Mesenchymal stem cell (in vitro differentiated cells and primary cell): Measurements from ENCODE around the gene MCM9.

Experiments used
- DNase-seq: peaks from one replicate; pipeline ENCODE4 v3.0.0-alpha.2; 2013
- H2AFZ ChIP-seq: one replicate; pipeline ENCODE4 v1.6.1; 2013; ENCODE audit warnings: low read depth, mild to moderate bottlenecking, control low read depth, inconsistent platforms, low read length, moderate library complexity
- H2AK5ac ChIP-seq: 2 replicates; pipeline ENCODE4 v1.6.1; 2013; ENCODE audit warnings: low read length, moderate library complexity, mild to moderate bottlenecking, inconsistent platforms; ENCODE audit not compliant: severe bottlenecking
- H2BK120ac ChIP-seq: one replicate; pipeline ENCODE4 v1.6.1; 2013; ENCODE audit warnings: low read depth, mild to moderate bottlenecking, inconsistent platforms, low read length, moderate library complexity
- H2BK12ac ChIP-seq, 2 experiments: one replicate each; pipeline ENCODE4 v1.6.1; 2013; ENCODE audit warnings: inconsistent platforms in 2 of 2, low read length in 2 of 2, mild to moderate bottlenecking in 2 of 2, moderate library complexity in 2 of 2, control low read depth in 1 of 2
- H2BK15ac ChIP-seq: one replicate; pipeline ENCODE4 v1.6.1; 2013; ENCODE audit warnings: mild to moderate bottlenecking, low read depth, inconsistent platforms; ENCODE audit not compliant: poor library complexity, severe bottlenecking
- H2BK5ac ChIP-seq: 2 replicates; pipeline ENCODE4 v1.6.1; 2013; ENCODE audit warnings: low read depth, mild to moderate bottlenecking, low read length, control low read depth, inconsistent platforms; ENCODE audit not compliant: poor library complexity, severe bottlenecking
- H3K14ac ChIP-seq, 2 experiments: one replicate each; pipeline ENCODE4 v1.6.1; 2013; ENCODE audit warnings: inconsistent platforms in 2 of 2, low read length in 2 of 2, control low read depth in 1 of 2, mild to moderate bottlenecking in 1 of 2, moderate library complexity in 1 of 2
- H3K18ac ChIP-seq, 2 experiments: one replicate each; pipeline ENCODE4 v1.6.1; 2013; ENCODE audit warnings: inconsistent platforms in 2 of 2, low read length in 2 of 2, control low read depth in 1 of 2, low read depth in 1 of 2, mild to moderate bottlenecking in 1 of 2
- H3K23ac ChIP-seq, 2 experiments: one replicate each; pipeline ENCODE4 v1.6.1; 2013; ENCODE audit warnings: inconsistent platforms in 2 of 2, low read length in 2 of 2, mild to moderate bottlenecking in 2 of 2, moderate library complexity in 2 of 2, control low read depth in 1 of 2
- H3K27ac ChIP-seq: 2 replicates; pipeline ENCODE4 v1.5.1; 2013; ENCODE audit warnings: mild to moderate bottlenecking, moderate library complexity, low read length, control low read depth, inconsistent platforms; ENCODE audit not compliant: poor library complexity, severe bottlenecking
- H3K27me3 ChIP-seq, 2 experiments: 2 replicates each; pipeline versions ENCODE4 v1.6.1 to v1.7.0; 2013; ENCODE audit warnings: low read length in 2 of 2, mild to moderate bottlenecking in 2 of 2, moderate library complexity in 2 of 2, control low read depth in 1 of 2, inconsistent platforms in 1 of 2; ENCODE audit not compliant: control insufficient read depth in 1 of 2, insufficient read depth in 1 of 2
- H3K36me3 ChIP-seq, 2 experiments: 2 replicates each; pipeline versions ENCODE4 v1.6.1 to v1.7.0; 2013; ENCODE audit warnings: low read length in 2 of 2, control low read depth in 1 of 2, inconsistent platforms in 1 of 2, low read depth in 1 of 2, mild to moderate bottlenecking in 1 of 2; ENCODE audit not compliant: insufficient read depth in 2 of 2, control insufficient read depth in 1 of 2
- H3K4ac ChIP-seq, 2 experiments: one replicate each; pipeline ENCODE4 v1.6.1; 2013; ENCODE audit warnings: inconsistent platforms in 2 of 2, low read length in 2 of 2, mild to moderate bottlenecking in 2 of 2, moderate library complexity in 2 of 2, control low read depth in 1 of 2, low read depth in 1 of 2
- H3K4me1 ChIP-seq: 2 replicates; pipeline ENCODE4 v1.6.1; 2013; ENCODE audit warnings: low read depth, low read length, control low read depth; ENCODE audit not compliant: control insufficient read depth, insufficient read depth
- H3K4me2 ChIP-seq: 2 replicates; pipeline ENCODE4 v1.6.1; 2013; ENCODE audit warnings: low read length, mild to moderate bottlenecking, inconsistent platforms; ENCODE audit not compliant: poor library complexity, severe bottlenecking
- H3K4me3 ChIP-seq, 2 experiments: 2 replicates each; pipeline versions ENCODE4 v1.5.1 to v1.7.0; 2013; ENCODE audit warnings: low read length in 2 of 2, mild to moderate bottlenecking in 2 of 2, control low read depth in 1 of 2, low read depth in 1 of 2; ENCODE audit not compliant: insufficient read depth in 1 of 2
- H3K79me1 ChIP-seq: replicated peaks from 2 replicates; pipeline ENCODE4 v1.6.1; 2013; ENCODE audit warnings: mild to moderate bottlenecking, control low read depth, low read length, inconsistent platforms; ENCODE audit not compliant: poor library complexity, severe bottlenecking
- H3K9ac ChIP-seq: 2 replicates; pipeline ENCODE4 v1.7.0; 2013; ENCODE audit warnings: mild to moderate bottlenecking, low read length, moderate library complexity
- H3K9me3 ChIP-seq: 2 replicates; pipeline ENCODE4 v1.7.0; 2013; ENCODE audit warnings: mild to moderate bottlenecking, low read length; ENCODE audit not compliant: control insufficient read depth
- H4K8ac ChIP-seq: one replicate; pipeline ENCODE4 v1.6.1; 2013; ENCODE audit warnings: inconsistent platforms, mild to moderate bottlenecking, low read length, moderate library complexity
- H4K91ac ChIP-seq: one replicate; pipeline ENCODE4 v1.6.1; 2013; ENCODE audit warnings: mild to moderate bottlenecking, low read length, inconsistent platforms
- WGBS: methylation state at CpG from one replicate; pipeline ENCODE4 v1.1.7; 2013; ENCODE audit warnings: mixed read lengths; 5-methylcytosine and 5-hydroxymethylcytosine counted together

The MCM9 gene

DNA sequence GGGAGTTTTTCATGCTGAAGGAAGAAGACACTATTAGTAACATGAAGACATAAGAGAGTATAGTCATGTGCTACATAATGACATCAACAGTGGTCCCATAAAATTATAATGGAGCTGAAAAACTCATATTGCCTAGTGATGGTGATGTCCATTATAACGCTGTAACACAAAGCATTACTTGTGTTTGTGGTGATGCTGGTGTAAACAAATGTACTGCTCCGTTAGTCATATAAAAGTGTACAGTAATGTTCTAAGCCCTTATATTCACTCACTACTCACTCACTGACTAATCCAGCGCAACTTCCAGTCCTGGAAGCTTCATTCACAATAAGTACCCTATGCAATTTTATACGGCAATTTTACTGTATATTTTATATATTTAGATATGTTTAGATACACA, 67.8 kb downstream of the MCM9 start:
- Histone ChIP-seq H3K9ac (no peak overlapping the region), H3K9me3 (no peaks in the 10 kb centered on the region), H3K27ac (no peak overlapping the region), H3K23ac (no peak overlapping the region), H2BK15ac (no peak overlapping the region), H2AFZ (no peak overlapping the region), H3K18ac (no peak overlapping the region), H3K4me3 (no peak overlapping the region), H3K79me1 (peaks cover 19% of the 10 kb centered on the region), H2BK5ac (no peak overlapping the region), H3K14ac (no peak overlapping the region), H3K4ac (no peak overlapping the region), H3K4me2 (no peak overlapping the region), H2BK12ac (no peak overlapping the region), H4K8ac (no peak overlapping the region), H2BK120ac (no peak overlapping the region), H3K4me1 (peaks cover 1% of the 10 kb centered on the region), H2AK5ac (no peak overlapping the region), H4K91ac (no peak overlapping the region), H3K36me3 (peaks cover 0 to 1% of the 10 kb centered on the region in 2 experiments), H3K27me3 (no peaks in the 10 kb centered on the region)
- peak; percentile 30 for DNase-seq
- 20% methylated on average over 1 of the region's 4 CpGs for WGBS

DNA sequence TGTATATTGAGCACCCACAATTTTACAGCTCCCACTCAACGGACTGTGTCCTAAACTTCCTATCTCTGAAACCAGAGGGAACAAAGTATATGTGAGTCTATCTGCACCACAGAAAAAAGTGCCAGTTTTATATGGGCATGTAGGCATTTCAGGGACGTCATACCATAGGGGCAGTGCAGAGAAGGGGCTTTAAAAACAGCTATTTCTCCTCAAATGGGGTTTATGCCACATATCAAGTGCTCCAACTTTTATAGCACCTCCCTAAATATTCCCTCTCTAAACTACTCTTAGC, 69.9 kb downstream of the MCM9 start:
- H3K18ac ChIP-seq, result no peak overlapping the region
- H3K9ac ChIP-seq, result no peak overlapping the region
- no peak overlapping the region for H2BK5ac ChIP-seq
- H3K79me1 ChIP-seq, result peaks cover 31% of the 10 kb centered on the region
- H3K14ac ChIP-seq, result no peak overlapping the region
- no peak overlapping the region for H3K23ac ChIP-seq
- H3K9me3 ChIP-seq, result no peaks in the 10 kb centered on the region
- WGBS, result 100% methylated on average over 2 of the region's 2 CpGs
- H3K4me3 ChIP-seq, result no peak overlapping the region
- no peak overlapping the region for H2BK15ac ChIP-seq
- H4K8ac ChIP-seq, result no peak overlapping the region
- H4K91ac ChIP-seq, result no peak overlapping the region
- H2AK5ac ChIP-seq, result no peak overlapping the region
- H3K4me2 ChIP-seq, result no peak overlapping the region
- DNase-seq, result no peak
- H3K36me3 ChIP-seq, result peaks cover 0 to 17% of the 10 kb centered on the region in 2 experiments
- no peak overlapping the region for H2BK12ac ChIP-seq
- H3K27me3 ChIP-seq, result no peaks in the 10 kb centered on the region
- H3K4ac ChIP-seq, result no peak overlapping the region
- no peak overlapping the region for H3K27ac ChIP-seq
- H2AFZ ChIP-seq, result no peak overlapping the region
- no peak overlapping the region for H2BK120ac ChIP-seq
- peaks cover 5% of the 10 kb centered on the region for H3K4me1 ChIP-seq

DNA sequence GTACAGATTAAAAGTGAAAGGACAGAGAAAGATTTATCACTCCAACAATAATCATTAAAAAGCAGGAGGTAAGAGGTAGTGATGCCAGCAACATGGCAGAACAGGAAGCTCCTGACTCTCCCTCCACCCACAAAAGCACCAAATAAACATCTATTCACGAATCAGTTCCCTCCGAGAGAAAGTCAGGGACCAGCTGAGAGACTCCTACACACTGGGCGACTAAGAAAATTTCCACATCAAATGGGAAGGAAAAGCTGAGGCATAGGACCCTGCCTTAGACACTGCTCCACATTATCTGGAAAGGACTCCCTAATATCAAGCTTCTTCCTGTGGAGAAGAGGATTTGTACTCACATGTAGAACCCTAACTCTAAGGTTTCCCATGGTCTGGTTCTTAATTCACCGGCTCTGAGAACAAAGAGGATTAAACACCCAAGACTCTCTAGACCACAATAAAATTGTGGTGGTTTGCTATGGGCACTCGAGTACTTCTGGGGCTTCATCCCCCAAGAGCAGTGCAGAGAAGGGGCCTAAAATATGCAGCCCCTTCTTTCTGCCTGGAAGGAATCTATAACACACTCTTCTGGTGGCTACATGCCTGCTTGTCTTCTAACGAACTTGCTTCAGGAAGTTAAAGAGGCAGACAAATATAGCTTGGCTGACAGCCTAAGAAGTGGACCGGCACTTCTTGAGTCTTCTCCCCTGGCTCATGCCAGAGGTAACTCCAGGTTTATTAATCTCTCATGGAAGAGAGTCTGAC, 70.4 kb downstream of the MCM9 start:
- Histone ChIP-seq H3K23ac (no peak overlapping the region), H3K36me3 (peaks cover 0 to 17% of the 10 kb centered on the region in 2 experiments), H3K27ac (no peak overlapping the region), H2AFZ (no peak overlapping the region), H3K4ac (no peak overlapping the region), H3K4me2 (no peak overlapping the region), H3K18ac (no peak overlapping the region), H2BK12ac (no peak overlapping the region), H3K9ac (no peak overlapping the region), H4K91ac (no peak overlapping the region), H2AK5ac (no peak overlapping the region), H2BK120ac (no peak overlapping the region), H3K4me3 (no peak overlapping the region), H2BK15ac (no peak overlapping the region), H3K4me1 (peaks cover 5% of the 10 kb centered on the region), H4K8ac (no peak overlapping the region), H3K27me3 (no peaks in the 10 kb centered on the region), H2BK5ac (no peak overlapping the region), H3K14ac (no peak overlapping the region), H3K79me1 (peaks cover 34% of the 10 kb centered on the region), H3K9me3 (no peaks in the 10 kb centered on the region)
- DNase-seq, result no peak
- 91% methylated on average over 7 of the region's 7 CpGs for WGBS

DNA sequence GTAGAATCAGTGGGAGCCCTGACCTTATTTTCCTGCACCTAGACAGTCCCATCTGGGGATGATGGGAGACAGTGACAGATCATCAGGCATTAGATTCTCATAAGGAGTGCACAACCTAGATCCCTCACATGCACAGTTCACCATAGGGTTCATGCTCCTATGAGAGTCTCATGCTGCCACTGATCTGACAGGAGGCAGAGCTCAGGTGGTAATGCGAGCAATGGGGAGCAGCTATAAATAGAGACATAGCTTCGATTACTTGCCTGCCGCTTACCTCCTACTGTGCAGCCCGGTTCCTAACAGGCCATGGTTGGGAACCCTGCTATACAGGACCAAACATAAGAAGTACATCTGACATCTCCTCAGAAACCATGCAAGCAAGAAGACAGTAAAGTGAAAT, 72.5 kb downstream of the MCM9 start:
- 100% methylated on average over 3 of the region's 4 CpGs for WGBS
- H3K27me3 ChIP-seq, result no peaks in the 10 kb centered on the region
- no peak overlapping the region for H2BK5ac ChIP-seq
- H4K91ac ChIP-seq, result no peak overlapping the region
- peaks cover 0 to 17% of the 10 kb centered on the region in 2 experiments for H3K36me3 ChIP-seq
- no peak overlapping the region for H3K4me2 ChIP-seq
- H3K14ac ChIP-seq, result no peak overlapping the region
- H3K4ac ChIP-seq, result no peak overlapping the region
- H2BK120ac ChIP-seq, result no peak overlapping the region
- H3K18ac ChIP-seq, result no peak overlapping the region
- H3K23ac ChIP-seq, result no peak overlapping the region
- no peak overlapping the region for H2AK5ac ChIP-seq
- H3K4me1 ChIP-seq, result peaks cover 5% of the 10 kb centered on the region
- H4K8ac ChIP-seq, result no peak overlapping the region
- no peak overlapping the region for H3K27ac ChIP-seq
- peaks cover 36% of the 10 kb centered on the region for H3K79me1 ChIP-seq
- H3K9ac ChIP-seq, result no peak overlapping the region
- H2BK15ac ChIP-seq, result no peak overlapping the region
- no peak overlapping the region for H3K4me3 ChIP-seq
- no peak for DNase-seq
- no peaks in the 10 kb centered on the region for H3K9me3 ChIP-seq
- H2AFZ ChIP-seq, result no peak overlapping the region
- H2BK12ac ChIP-seq, result no peak overlapping the region
